WI38 (cell line): ENCODE measurements around the gene FEM1B.

Source experiments
- H3K4me3 ChIP-seq: 2 replicates; pipeline ENCODE4 v1.5.1; 2011; ENCODE audit warnings: low read depth, mild to moderate bottlenecking, control low read depth, low read length
- CTCF ChIP-seq: IDR thresholded peaks from 2 replicates; pipeline ENCODE4 v1.5.1; 2012; ENCODE audit warnings: low read depth, mild to moderate bottlenecking, control low read depth, low read length

Gene FEM1B

GRCh38 chr15:68244235-68244634 is 33.3 kb upstream of the FEM1B start:
- no peak for TF ChIP-seq CTCF
- H3K4me3 ChIP-seq = no peak overlapping the region

GRCh38 chr15:68249058-68249713 is 28.4 kb upstream of the FEM1B start:
- H3K4me3 ChIP-seq = no peak overlapping the region
- TF ChIP-seq CTCF = no peak

- TF ChIP-seq CTCF = peak; percentile 70
- no peak overlapping the region for H3K4me3 ChIP-seq
Observed at GRCh38 chr15:68252925-68253534, 24.5 kb upstream of the FEM1B start.

DNA sequence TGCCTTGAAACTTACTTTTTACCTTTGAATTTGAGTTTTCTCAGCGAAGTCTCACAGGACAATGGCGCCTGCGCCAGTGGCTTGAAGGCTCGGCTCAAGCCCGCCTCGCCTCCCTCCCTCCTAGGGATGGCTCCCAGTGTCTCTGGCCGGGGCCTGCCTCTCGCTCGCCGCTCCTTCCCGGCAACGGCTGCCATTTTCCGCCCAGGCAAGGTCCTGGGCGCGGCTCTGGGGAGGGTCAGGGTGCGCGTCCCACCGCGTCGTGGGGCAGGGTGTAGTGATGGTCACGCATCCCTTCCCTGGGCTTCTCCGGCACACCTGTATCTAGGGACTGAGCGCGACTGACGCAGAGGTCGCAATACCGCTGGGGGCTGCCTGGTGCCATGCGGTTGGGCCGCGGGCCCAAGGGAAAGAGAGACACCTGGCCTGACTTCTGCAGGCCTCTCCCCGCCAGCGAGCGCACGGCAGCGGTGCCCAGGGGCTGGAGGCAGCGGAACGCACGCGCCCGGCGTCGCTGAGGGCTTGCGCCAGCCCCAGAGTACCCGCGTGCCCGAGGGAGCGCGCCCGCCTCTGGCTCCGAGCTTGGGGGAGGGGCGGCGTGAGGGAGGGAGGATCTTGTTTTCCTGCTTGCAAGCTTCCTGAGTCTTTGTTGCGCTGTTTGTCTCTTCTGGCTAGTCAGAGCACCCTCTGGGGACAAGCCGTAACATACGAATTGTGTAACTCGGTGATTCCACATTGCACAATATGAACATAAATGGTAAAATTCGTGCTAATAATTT is 20.7 kb upstream of the FEM1B start:
- H3K4me3 ChIP-seq = peak overlapping the region; percentile 28

DNA sequence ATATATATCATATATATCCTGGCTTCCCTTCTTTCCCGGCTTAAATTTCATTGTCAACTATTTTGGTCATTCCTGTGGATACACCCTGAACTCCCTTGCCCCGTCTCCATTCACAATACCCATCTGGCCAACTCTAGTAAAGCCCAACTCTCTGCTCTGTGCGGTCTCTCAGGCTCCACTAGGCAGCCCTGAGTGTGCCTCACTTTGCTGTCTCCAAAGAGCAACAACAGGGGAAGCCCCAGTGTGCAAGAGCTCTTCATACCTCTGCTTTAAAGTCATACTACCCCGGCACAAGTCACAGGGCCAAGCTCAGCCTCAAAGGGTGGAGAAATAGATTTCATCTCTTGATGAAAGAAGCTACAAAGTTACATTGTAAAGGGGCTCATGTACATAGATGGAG is 18.9 kb upstream of the FEM1B start:
- TF ChIP-seq CTCF = no peak
- no peak overlapping the region for H3K4me3 ChIP-seq

More for the DNA sequence above, 20.7 kb upstream of the FEM1B start:
- TF ChIP-seq CTCF = no peak

DNA sequence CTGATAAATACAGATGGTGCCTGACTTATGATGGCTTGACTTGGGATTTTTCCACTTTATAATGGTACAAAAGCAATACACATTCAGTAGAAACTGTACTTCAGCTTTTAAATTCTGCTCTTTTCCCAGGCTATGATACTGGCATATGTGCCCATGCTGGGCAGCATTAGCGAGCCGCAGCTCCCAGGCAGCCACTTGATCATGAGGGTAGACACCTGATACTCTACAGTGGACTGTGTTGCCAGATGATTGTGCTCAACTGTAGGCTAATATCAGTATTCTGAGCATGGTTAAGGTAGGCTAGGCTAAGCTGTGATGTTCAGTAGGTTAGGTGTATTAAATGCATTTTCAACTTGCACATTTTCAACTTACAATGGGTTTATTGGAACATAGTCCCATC is 17.7 kb upstream of the FEM1B start:
- TF ChIP-seq CTCF = no peak
- no peak overlapping the region for H3K4me3 ChIP-seq

DNA sequence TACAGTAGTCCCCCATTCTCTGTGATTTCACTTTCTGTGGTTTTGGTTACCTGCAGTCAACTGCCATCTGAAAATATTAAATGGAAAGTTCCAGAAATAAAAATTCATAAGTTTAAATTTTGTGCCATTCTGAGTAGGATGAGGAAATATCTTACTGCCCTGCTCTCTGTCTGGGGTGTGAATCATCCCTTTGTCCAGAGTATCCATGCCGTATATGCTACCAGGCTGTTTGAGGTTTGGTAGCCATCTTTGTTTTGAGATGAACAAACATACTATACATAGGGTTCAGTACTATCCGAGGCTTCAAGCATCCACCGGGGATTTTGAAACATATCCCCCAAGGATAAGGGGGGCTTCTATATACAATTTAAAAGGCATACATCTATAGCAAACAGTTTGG is 16.3 kb upstream of the FEM1B start:
- no peak overlapping the region for H3K4me3 ChIP-seq
- no peak for TF ChIP-seq CTCF
